Activated CD4-positive, alpha-beta T cell treated with anti-CD3 and anti-CD28 coated beads, Interleukin-2, amount 10 ng/mL, durations not matched to agents 7 days and 5 days (primary cell): ENCODE results near the gene PTK7. TPM values are rescaled to one million over a fixed set of nuclear protein-coding genes. Genes with fewer than 3 reads are reported as not detected.
"Not testable (repeated sequence)": the region's sequence is repeated elsewhere in the genome, so short reads cannot be mapped to it uniquely, and the experiment has no call there.

ENCODE experiments used
- CTCF ChIA-PET: fragments of 350-600 bp; sonication (Branson Sonifier 250); formaldehyde crosslinking; loops from one replicate; lab custom pipeline; 2021; ENCODE audit warnings: antibody characterized with exemption; lab: Charles Lee
- POLR2A ChIA-PET: fragments of 350-600 bp; sonication (Branson Sonifier 250); formaldehyde crosslinking; loops from one replicate; lab custom pipeline; 2021; ENCODE audit warnings: antibody characterized with exemption; lab: Charles Lee
- DNase-seq: peaks from one replicate; pipeline ENCODE4 v3.0.0-alpha.2; 2020
- H3K27ac Mint-ChIP-seq: one replicate; pipeline ENCODE4 v1.8.0; 2021; ENCODE audit warnings: mild to moderate bottlenecking, moderate library complexity, mixed read lengths
- H3K27me3 Mint-ChIP-seq: one replicate; pipeline ENCODE4 v1.8.0; 2021; ENCODE audit warnings: mixed read lengths
- H3K36me3 Mint-ChIP-seq: one replicate; pipeline ENCODE4 v1.8.0; 2021; ENCODE audit warnings: low read depth, mixed read lengths
- H3K4me1 Mint-ChIP-seq: one replicate; pipeline ENCODE4 v1.8.0; 2021; ENCODE audit warnings: mixed read lengths
- H3K4me3 Mint-ChIP-seq: one replicate; pipeline ENCODE4 v1.8.0; 2021; ENCODE audit warnings: mild to moderate bottlenecking, moderate library complexity, mixed read lengths
- H3K9me3 Mint-ChIP-seq: one replicate; pipeline ENCODE4 v1.8.0; 2021; ENCODE audit warnings: mixed read lengths
- total RNA-seq, 2 experiments: library from RNA; stranded (reverse); gene quantifications; one replicate each; pipeline ENCODE4 v1.2.3, GENCODE V29; 2021

Gene PTK7
- total RNA-seq, 2 experiments from 2014 or later = 1.3 to 1.9 TPM

DNA sequence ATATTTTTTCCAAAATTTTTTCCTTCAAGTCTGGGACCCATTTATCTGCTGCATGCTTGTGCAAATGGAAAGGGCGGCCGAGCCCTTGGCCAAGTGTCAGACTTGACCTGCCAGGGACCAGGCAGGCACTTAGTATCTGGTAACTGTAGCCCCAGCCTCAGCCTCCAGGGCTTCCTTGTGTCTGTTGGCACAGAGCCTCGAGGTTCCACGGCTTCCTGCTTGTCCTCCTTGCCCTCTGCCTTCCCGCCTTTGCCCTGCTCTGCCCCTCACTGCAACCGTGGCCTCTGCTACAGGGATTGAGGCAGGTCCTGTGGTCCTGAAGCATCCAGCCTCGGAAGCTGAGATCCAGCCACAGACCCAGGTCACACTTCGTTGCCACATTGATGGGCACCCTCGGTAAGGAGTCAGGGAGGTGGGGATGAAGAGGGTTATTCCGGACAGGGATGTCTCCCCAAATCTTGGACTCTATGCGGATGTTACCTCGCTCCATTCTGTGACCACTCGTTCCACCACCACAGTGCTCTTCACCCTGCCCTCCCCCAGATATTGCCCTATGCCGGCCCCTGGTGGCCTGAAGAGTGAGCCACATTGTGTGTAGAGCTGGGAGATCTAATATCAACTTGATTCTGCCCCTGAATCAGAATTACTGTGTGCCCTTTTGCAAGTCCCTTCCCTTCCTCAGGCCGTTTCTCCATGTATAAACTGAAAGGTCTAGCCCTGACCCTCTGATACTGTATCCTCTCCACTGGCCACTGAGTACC, 53.5 kb downstream of the PTK7 start:
- H3K4me1 Mint-ChIP-seq = no peaks in the 10 kb centered on the region
- CTCF ChIA-PET = interaction anchor here (3.7 kb wide), 1 partner anchor 14 kb away, joined by 16 read pairs; no protein-coding TSS in a partner anchor
- POLR2A ChIA-PET = no interaction called here
- no peak overlapping the region for H3K27ac Mint-ChIP-seq
- no peaks in the 10 kb centered on the region for H3K27me3 Mint-ChIP-seq
- H3K9me3 Mint-ChIP-seq = no peaks in the 10 kb centered on the region
- H3K36me3 Mint-ChIP-seq = no peaks in the 10 kb centered on the region
- no peak overlapping the region for H3K4me3 Mint-ChIP-seq
- DNase-seq = peak; percentile 29

DNA sequence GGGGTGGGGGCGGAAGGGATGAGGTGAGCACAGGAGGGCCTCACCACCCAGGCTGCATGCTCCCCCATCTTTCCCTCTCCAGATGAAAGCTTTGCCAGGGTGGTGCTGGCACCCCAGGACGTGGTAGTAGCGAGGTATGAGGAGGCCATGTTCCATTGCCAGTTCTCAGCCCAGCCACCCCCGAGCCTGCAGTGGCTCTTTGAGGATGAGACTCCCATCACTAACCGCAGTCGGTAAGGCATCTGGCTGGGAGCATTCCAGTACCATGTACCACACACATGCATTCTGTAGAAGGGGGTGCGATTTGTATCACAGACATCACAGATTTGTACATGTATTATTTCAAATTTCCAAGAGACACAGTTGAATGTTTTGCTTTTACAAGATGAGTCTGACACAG, 54.3 kb downstream of the PTK7 start:
- no peaks in the 10 kb centered on the region for H3K36me3 Mint-ChIP-seq
- H3K9me3 Mint-ChIP-seq = no peaks in the 10 kb centered on the region
- no peak overlapping the region for H3K27ac Mint-ChIP-seq
- DNase-seq = no peak
- ChIA-PET POLR2A (no interaction called here), CTCF (interaction anchor here (3.7 kb wide), 1 partner anchor 13 kb away, joined by 16 read pairs; no protein-coding TSS in a partner anchor)
- no peak overlapping the region for H3K4me3 Mint-ChIP-seq
- H3K27me3 Mint-ChIP-seq = no peaks in the 10 kb centered on the region
- H3K4me1 Mint-ChIP-seq = no peaks in the 10 kb centered on the region

DNA sequence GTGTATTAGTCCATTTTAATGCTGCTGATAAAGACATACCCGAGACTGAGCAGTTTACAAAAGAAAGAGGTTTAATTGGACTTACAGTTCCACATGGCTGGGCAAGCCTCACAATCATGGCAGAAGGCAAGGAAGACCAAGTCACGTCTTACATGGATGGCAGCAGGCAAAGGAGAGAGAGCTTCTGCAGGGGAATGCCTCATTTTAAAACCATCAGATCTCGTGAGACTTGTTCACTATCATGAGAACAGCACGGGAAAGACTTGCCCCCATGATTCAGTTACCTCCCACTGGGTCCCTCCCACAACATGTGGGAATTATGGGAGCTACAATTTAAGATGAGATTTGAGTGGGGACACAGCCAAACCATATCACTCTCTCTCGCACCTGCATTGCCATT, 55.3 kb downstream of the PTK7 start:
- H3K9me3 Mint-ChIP-seq, POLR2A ChIA-PET, H3K36me3 Mint-ChIP-seq, H3K27ac Mint-ChIP-seq, H3K27me3 Mint-ChIP-seq, H3K4me1 Mint-ChIP-seq, DNase-seq, H3K4me3 Mint-ChIP-seq: not testable (repeated sequence)
- CTCF ChIA-PET = interaction anchor here (3.7 kb wide), 1 partner anchor 12 kb away, joined by 16 read pairs; no protein-coding TSS in a partner anchor

DNA sequence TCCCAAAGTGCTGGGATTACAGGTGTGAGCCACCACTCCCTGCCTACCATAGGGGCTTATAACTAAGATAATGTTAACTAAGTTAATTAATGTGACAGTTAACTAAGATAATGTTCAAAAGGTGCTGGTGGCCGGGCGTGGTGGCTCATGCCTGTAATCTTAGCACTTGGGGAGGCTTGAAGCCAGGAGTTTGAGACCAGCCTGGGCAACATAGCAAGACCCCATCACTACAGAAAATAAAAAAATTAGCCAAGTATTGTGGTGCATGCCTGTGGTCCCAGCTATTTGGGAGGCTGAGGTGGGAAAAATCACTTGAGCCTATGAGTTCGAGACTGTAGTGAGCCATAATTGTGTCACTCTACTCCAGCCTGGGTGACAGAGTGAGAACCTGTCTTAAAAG, 62.2 kb downstream of the PTK7 start:
- POLR2A ChIA-PET = no interaction called here
- Mint-ChIP-seq H3K27me3 (peaks cover 2% of the 10 kb centered on the region), H3K4me1 (peaks cover 6% of the 10 kb centered on the region), H3K4me3 (no peak overlapping the region), H3K9me3 (no peaks in the 10 kb centered on the region), H3K27ac (no peak overlapping the region), H3K36me3 (no peaks in the 10 kb centered on the region)
- DNase-seq = no peak
- CTCF ChIA-PET = interaction anchor here (1.0 kb wide), 1 partner anchor 61 kb away, joined by 3 read pairs; no protein-coding TSS in a partner anchor

DNA sequence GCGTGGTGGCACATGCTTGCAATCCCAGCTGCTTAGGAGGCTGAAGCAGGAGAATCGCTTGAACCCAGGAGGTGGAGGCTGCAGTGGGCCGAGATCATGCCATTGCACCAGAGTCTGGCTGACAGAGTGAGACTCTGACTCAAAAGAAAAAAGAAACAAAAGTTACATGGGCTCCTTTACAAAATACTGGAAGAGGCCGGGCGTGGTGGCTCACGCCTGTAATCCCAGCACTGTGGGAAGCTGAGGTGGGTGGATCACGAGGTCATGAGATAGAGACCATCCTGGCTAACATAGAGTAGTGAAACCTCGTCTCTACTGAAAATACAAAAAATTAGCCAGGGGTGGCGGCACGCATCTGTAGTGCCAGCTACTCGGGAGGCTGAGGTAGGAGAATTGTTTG, 63.9 kb downstream of the PTK7 start:
- H3K9me3 Mint-ChIP-seq, H3K4me3 Mint-ChIP-seq, H3K36me3 Mint-ChIP-seq, H3K27ac Mint-ChIP-seq, H3K27me3 Mint-ChIP-seq, DNase-seq, POLR2A ChIA-PET, CTCF ChIA-PET: not testable (repeated sequence)
- peaks cover 12% of the 10 kb centered on the region for H3K4me1 Mint-ChIP-seq

DNA sequence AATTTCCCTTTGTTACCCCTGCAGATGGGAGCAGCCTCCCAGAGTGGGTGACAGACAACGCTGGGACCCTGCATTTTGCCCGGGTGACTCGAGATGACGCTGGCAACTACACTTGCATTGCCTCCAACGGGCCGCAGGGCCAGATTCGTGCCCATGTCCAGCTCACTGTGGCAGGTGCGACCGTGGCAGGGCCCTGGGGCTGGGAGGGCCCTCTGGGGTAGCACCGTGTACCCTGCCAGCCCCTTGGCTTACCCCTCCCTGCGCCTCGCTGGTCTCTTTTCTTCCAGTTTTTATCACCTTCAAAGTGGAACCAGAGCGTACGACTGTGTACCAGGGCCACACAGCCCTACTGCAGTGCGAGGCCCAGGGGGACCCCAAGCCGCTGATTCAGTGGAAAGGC, 65.5 kb downstream of the PTK7 start:
- Mint-ChIP-seq H3K36me3 (no peaks in the 10 kb centered on the region), H3K27ac (no peak overlapping the region), H3K9me3 (no peaks in the 10 kb centered on the region), H3K4me1 (peaks cover 12% of the 10 kb centered on the region), H3K27me3 (peaks cover 2% of the 10 kb centered on the region), H3K4me3 (no peak overlapping the region)
- DNase-seq = no peak
- ChIA-PET CTCF (no interaction called here), POLR2A (no interaction called here)

DNA sequence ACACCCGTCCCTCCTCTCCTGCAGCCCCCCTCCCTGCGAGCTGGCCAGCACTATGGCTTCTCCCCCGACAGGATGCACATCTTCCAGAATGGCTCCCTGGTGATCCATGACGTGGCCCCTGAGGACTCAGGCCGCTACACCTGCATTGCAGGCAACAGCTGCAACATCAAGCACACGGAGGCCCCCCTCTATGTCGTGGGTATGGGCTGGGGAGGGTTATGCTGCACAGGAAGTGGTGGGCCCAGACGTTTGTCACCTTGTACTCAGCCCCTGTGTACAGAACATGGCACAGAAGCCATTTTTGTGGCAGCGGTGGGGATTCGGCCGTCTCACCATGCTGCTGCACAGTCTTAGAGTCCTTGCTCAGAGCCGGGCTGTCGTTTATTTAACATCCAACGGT, 66.0 kb downstream of the PTK7 start:
- CTCF ChIA-PET = interaction anchor here (2.4 kb wide), 1 partner anchor 12 kb away, joined by 16 read pairs; no protein-coding TSS in a partner anchor
- H3K4me1 Mint-ChIP-seq = peaks cover 12% of the 10 kb centered on the region
- H3K4me3 Mint-ChIP-seq = no peak overlapping the region
- H3K9me3 Mint-ChIP-seq = no peaks in the 10 kb centered on the region
- no peaks in the 10 kb centered on the region for H3K36me3 Mint-ChIP-seq
- peaks cover 2% of the 10 kb centered on the region for H3K27me3 Mint-ChIP-seq
- DNase-seq = no peak
- no peak overlapping the region for H3K27ac Mint-ChIP-seq
- POLR2A ChIA-PET = no interaction called here

DNA sequence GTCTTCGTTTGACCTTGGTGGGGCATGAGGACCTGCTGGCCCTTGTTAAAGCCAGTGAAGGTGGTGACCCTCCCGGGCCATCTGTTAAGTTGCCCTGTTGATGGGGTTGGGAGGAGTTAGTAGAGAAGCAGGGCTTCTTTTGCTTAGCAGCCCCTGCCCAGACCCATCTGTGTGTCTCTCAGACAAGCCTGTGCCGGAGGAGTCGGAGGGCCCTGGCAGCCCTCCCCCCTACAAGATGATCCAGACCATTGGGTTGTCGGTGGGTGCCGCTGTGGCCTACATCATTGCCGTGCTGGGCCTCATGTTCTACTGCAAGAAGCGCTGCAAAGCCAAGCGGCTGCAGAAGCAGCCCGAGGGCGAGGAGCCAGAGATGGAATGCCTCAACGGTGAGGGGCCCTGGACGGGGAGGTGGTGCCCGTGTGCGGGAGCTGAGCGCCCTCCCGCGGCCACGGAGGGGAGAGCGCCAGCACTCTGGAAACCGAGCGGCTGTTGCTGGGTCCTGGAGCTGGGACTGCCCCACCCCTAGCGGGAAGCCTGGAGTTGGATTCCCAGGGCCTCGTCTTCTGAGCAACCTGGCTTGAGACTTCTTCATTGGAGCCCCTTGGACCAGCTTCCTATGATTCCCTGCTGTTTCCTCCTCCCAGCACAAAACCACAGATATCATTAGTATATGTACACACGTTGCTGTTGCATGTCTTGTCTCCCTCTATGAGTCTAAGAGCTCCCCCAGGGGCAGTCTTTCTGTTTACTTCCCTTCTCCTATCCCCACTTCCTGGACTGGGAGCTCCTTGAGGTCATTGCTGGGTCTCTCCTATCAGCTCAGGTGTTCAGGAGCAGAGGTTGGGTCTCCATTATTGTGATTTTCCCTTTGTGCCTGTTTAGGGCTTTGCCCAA, 67.4 kb downstream of the PTK7 start:
- H3K27ac Mint-ChIP-seq = no peak overlapping the region
- no peak overlapping the region for H3K4me3 Mint-ChIP-seq
- peaks cover 12% of the 10 kb centered on the region for H3K4me1 Mint-ChIP-seq
- CTCF ChIA-PET = interaction anchor here (0.5 to 2.4 kb wide), 44 partner anchors 9 to 1081 kb away, joined by 3 to 16 read pairs (median 4); partner anchors contain the start of genes CNPY3, CUL7, CUL9 and DNPH1
- POLR2A ChIA-PET = interaction anchor here (0.8 kb wide), 1 partner anchor 214 kb away, joined by 4 read pairs; the partner anchor contains the start of gene CNPY3
- no peaks in the 10 kb centered on the region for H3K9me3 Mint-ChIP-seq
- peak; percentile 78 for DNase-seq
- no peaks in the 10 kb centered on the region for H3K27me3 Mint-ChIP-seq
- no peaks in the 10 kb centered on the region for H3K36me3 Mint-ChIP-seq

DNA sequence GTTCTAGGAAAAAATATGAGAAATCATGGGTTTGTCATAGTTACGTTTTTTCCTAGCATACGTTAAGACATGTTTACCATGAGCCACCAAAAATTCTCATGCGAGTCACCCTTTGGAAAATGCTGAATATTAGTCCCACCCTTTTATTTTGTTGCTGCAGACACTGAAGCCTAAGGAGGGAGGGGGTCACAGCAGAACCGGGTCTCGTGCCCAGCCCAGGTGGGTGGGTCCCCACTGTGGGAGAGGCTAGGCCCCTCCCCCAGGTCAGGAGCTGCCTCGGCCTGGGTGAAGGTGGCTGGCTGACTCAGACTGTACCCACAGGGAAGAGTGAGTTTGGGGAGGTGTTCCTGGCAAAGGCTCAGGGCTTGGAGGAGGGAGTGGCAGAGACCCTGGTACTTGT, 68.8 kb downstream of the PTK7 start:
- H3K4me3 Mint-ChIP-seq = no peak overlapping the region
- H3K27ac Mint-ChIP-seq = no peak overlapping the region
- H3K4me1 Mint-ChIP-seq = peaks cover 12% of the 10 kb centered on the region
- CTCF ChIA-PET = interaction anchor here (0.5 to 1.3 kb wide), 2 partner anchors 32 to 159 kb away, joined by 3 read pairs; no protein-coding TSS in a partner anchor
- no peak for DNase-seq
- POLR2A ChIA-PET = no interaction called here
- no peaks in the 10 kb centered on the region for H3K27me3 Mint-ChIP-seq
- no peaks in the 10 kb centered on the region for H3K9me3 Mint-ChIP-seq
- H3K36me3 Mint-ChIP-seq = no peaks in the 10 kb centered on the region

DNA sequence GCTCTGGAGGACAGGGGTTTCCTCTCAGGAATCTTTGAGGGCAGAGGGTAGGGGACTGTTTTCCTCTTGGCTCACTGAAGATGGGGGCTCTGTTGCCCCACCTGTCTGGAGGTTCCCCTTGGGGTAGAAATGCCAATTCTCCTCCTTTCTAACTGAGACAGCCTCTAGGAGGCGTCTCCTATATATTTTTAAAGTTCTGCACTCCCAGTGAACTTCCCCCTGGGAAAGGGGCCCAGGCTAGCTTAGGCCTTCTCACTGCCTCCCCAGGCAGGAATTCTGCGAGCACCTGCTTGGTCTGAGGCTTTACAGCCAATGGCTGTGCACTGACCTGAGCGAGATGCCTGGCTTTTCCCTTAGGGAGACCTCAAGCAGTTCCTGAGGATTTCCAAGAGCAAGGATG, 70.1 kb downstream of the PTK7 start:
- H3K4me1 Mint-ChIP-seq = peaks cover 12% of the 10 kb centered on the region
- DNase-seq = no peak
- no peaks in the 10 kb centered on the region for H3K36me3 Mint-ChIP-seq
- no peaks in the 10 kb centered on the region for H3K27me3 Mint-ChIP-seq
- no peak overlapping the region for H3K27ac Mint-ChIP-seq
- H3K4me3 Mint-ChIP-seq = no peak overlapping the region
- CTCF ChIA-PET = interaction anchor here (1.6 kb wide), 1 partner anchor 9 kb away, joined by 4 read pairs; no protein-coding TSS in a partner anchor
- POLR2A ChIA-PET = no interaction called here
- H3K9me3 Mint-ChIP-seq = no peaks in the 10 kb centered on the region

DNA sequence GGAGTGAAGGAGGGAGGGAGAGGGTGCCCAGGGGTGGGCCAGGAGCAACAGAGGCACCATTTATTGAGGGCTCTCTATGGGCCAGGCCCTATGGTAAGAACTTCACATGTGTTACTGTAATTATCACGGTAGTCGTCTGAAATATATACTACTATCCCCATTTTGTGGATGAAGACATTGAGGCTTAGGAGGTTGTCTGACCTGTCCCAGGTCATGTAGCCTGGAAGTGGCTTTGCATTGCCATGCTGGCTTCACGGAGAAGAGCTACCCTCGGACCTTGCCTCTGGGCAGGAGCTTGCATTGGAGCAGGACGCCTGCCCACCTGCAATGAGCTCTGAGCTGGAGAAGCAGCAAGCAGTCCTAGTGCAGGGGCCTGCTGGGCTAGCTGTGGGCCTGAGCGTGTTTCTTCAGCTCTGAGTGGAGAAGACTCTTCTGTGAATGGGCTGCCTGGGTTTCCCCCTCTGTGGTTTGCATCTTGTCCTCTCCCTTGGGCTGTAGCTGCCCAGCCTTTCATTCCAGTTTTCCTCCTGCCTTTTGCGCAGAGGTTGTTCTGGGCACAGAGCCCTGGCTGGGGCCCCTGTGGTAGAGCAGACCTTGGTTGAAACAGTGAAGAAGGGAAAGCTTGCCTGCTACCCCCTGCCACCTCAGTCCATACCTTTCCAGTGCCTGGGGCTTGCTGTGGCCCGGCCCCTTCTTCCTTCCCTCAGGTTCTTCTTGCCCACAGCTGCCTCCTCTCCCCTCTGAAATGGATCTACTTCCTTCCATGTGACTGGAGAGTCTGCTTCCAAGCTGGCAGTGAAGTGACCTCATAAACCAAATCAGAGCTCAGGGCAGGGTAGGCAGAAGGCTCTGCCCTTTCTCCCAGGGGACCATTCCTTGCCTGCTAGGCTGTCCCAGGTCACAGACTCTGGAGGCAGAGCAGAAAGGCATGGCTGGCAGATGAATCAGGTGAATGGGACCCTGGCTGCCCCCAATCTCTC, 70.9 kb downstream of the PTK7 start:
- CTCF ChIA-PET = interaction anchor here (1.1 to 1.6 kb wide), 2 partner anchors 9 to 168 kb away, joined by 4 read pairs; partner anchors contain the start of gene PEX6
- Mint-ChIP-seq H3K27me3 (no peaks in the 10 kb centered on the region), H3K9me3 (no peaks in the 10 kb centered on the region), H3K4me3 (no peak overlapping the region), H3K36me3 (no peaks in the 10 kb centered on the region), H3K4me1 (peaks cover 12% of the 10 kb centered on the region), H3K27ac (no peak overlapping the region)
- DNase-seq = no peak
- POLR2A ChIA-PET = no interaction called here
